ENCODE results near the gene FBXL17.
A peak's percentile ranks its signal among the peaks of the same experiment; 100 is the strongest.

FBXL17 gene

DNA sequence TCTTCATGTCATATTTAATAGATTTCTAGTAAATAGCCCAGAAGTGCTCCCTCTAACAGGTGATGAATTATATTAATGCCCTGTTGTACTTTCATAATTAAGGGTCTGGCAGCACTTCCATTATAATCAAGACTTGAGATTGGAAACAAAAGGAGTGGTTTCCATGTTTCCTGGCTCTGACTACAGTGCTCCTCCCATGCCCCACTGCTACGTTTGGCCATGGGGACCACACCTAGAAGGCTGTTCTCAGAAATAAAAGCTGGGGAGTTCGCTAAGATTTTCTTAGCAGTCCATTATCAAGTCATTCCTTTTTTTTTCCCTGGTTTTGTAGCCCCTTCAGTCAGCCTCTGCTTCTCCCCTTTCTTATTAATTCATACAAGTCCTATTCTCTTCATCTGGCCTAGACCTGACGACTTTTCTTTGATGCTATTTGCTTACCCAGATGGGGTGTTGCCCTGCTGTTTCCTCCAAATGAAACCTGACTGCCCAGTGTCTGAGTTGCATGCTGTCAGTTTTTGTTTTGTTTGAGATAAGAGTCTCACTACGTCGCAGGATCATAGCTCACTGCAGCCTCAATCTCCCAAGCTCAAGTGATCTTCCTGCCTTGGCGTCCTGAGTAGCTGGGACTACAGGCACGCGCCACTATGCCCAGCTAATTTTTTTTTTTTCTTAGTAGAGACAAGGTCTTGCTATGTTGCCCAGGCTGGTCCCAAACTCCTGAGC is 399.0 kb downstream of the FBXL17 start:
- DNase-seq, result no peak

DNA sequence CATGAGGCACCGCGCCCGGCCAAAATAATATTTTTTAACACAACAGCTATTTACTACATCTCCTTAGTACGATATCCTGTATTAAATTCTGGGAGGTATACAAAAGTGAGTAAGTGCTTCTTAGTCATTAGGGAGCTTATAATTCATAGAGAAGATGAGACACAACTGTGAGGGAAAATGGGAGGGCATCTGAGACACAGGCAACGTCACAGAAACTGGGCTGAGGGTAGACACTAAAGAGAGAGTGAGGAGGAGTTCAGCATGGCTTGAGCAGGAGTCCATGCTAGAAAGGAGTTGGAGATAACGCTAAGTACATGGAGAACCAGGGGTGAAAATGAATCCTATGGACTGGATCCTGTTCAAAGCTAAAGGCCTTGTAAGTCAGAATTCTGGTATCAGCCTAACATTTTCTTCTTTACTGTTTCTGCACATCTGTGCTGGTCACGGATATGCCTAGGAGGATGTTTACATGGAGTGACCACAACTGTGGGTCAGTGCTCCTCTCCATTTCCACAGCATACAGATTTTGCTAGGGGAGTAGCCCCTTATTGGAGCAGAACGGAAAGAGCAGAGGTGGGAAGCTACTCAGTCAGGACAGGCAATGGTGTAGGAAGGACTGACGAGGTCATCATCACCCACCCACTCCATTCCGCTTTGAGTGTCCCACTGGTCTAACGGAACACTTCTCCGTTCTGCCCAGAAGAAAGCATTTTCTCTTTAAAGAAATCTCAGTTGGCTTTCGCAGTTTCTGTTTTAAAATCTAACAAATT is 400.8 kb downstream of the FBXL17 start:
- DNase-seq, result no peak

DNA sequence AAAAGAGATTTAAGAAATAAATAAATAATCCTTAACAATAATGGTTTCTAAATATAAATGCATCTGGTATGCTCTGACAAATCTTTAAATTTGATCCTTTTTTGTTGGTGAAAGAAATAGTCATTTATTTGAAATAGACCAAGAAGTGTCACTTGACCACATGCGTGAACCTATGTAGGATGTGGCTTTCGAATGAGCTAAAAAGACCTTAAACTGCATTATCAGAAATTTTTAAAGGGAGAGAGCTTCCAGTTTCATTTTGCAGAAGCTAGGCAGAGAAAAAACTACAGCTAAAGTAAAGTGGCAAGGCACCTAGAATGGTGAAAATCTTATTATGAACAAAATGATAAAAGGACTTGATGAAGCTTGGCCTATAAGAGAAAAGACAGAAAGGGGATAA is 402.0 kb downstream of the FBXL17 start:
- DNase-seq, result no peak

DNA sequence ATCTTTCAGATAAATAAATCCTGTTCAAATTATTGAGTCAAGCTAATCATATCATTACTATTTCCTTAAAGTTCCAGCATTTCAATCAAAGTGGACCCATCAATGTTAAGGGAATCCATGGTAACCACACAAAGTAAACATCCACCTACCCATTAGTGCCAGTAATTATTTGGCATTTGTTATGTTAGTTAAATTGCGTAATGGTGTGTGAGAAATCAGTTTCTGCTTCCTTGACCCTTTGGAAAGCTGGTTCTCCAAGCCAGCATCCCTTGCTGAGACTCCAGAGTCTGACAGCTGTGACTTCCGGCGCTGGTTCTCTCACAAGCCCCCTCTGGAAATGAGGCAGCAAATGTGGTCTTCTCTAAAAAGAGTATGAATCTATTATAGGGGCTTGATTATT is 402.6 kb downstream of the FBXL17 start:
- DNase-seq, result no peak

DNA sequence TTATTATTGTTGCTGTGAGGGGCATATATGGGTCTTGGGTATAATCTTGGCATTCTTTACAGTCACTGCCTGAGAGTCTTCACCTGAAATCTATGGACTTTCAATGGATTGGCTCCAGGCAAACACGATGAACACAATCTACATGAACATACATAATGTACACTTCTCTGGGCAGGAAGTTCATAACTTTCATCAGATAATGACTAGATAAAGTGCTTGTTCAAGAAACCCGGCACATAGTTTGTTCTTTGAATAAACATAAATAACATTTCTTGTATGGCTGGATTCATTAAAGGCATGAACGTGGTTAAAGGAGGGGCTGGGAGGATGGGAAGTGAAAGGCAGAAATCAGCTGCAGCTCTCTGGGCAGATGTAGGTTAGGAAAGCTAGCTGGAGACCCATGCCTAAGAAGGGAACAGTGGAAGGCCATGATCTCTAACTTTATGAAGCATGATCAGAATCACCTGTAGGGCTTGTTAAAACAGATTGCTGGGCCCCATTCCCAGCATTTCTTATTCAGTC is 404.3 kb downstream of the FBXL17 start:
- no peak for DNase-seq

DNA sequence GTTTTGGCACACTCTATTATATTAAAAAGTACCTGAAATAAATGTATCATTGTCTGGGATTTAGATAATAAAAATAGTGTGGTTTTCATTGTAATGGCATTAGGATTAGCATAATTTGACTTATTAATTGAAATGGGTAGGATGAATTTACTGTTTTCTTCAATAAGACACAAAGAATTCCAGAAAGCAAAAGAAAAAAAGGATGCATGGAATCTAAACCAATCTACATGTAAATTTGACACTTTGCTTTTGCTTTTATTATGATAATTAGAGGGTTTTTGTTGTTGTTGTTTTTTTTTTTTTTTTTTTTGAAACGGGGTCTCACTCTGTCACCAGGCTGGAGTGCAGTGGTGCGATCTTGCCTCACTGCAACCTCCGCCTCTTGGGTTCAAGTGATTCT is 406.3 kb downstream of the FBXL17 start:
- no peak for DNase-seq

DNA sequence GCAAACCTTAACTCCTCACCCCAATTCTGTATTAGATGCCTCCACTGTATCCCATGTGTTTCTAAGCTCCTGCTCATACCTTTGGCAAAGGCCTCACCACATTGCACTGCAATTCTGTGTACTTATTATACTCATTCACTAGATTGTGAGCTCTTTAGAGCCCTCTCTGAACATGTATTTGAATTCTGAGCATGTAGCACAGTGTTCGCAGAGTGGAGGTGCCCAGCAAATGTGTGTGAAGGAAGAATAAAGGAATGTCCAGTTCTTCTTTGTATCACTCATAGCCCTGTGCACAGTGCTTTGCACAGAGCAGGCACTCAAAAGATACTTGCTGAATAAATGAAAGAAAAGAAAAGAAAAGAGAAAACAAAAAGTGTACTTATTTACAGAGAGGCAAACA is 410.1 kb downstream of the FBXL17 start:
- no peak for DNase-seq

DNA sequence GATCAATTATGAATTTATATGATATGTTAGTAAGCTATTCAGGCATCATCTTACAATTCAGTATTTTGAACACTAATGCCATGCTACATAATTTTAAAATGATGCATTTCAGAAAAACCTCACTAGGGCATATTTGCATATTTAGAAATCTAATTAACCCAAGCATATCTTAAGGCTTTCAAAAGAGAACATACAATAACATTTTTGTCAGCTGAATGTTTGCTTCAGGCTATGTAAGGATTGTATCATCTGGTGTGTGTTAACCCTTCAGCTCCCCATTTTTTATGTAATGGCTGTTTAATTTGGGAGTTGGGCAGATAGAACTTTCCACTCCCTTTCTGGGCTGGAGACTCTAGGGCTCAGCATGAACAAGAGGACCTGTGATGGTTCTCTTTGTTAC is 412.1 kb downstream of the FBXL17 start:
- DNase-seq, result no peak

DNA sequence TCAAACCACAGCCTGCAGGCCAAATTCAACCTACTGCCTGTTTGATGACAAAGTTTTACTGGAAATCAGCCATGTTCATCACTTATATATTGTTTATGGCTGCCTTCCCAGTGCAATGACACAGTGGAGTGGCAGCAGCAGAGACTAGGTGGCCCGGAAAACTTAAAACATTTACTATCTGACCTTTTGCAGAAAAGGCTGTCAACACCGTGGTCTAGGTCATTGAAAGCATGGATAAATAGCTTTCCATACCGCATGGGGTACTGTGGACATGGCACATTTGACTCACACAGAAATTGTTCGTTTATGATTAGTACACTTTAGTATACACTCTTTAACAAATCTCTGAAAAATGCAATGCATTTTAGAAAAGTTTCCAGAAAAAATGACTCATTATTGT is 412.9 kb downstream of the FBXL17 start:
- DNase-seq, result no peak

DNA sequence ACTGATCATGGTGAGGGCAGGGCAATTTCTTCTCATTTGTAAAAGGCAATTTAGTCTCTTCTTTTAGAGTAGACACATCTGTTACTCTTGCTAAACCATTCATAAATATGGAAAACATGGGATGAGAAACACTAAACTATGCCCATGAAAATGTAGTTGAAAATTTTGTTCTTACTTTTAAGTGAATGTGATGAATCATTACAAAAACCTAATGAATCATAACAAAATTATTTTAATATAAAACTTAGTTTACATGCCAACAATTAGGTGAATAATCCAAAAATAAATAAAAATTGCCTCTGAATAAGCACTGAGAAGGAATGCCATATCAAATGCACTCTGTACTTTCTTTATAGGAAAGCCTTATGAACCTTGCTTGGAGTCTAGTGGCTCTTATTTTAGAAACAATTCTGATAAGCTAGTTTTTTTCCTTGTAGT is 413.5 kb downstream of the FBXL17 start:
- no peak for DNase-seq

DNA sequence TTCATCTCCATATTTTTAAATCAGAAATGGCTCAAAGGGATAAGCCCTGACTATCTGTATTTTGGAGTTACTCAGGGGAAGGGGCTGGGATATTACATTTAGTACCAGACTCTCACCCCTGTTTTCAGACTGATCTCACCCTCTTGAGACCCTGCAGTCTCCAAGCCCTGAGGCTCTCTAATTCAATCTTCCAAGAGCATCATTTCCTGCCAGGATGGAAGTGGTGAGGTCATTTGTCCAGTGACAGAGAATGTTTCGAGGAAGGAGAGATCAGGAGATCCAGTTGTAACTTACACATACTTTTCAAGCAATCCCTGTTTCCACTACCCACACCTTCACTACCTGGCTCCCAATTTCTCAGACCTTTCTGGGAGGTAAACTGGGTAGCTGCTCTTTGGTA is 415.7 kb downstream of the FBXL17 start:
- no peak for DNase-seq

DNA sequence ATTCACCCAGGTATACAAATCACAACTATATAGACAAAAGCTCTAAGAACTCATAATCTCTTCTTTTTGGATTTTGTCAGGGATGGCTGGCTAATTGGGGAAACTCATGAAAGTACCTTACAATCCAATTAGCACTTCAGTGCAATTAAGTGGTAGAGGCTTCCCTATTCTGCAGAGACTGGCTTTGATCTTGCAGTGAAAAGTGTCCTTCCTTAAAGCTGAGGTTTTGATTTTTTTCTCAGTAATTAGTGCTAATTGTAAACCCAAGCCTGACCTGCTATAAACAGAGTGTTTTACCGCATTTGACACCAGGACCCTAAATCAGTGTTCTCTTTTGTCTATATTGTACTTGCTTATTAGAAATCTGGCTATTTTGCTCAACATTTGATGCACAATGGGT is 417.2 kb downstream of the FBXL17 start:
- DNase-seq, result no peak

DNA sequence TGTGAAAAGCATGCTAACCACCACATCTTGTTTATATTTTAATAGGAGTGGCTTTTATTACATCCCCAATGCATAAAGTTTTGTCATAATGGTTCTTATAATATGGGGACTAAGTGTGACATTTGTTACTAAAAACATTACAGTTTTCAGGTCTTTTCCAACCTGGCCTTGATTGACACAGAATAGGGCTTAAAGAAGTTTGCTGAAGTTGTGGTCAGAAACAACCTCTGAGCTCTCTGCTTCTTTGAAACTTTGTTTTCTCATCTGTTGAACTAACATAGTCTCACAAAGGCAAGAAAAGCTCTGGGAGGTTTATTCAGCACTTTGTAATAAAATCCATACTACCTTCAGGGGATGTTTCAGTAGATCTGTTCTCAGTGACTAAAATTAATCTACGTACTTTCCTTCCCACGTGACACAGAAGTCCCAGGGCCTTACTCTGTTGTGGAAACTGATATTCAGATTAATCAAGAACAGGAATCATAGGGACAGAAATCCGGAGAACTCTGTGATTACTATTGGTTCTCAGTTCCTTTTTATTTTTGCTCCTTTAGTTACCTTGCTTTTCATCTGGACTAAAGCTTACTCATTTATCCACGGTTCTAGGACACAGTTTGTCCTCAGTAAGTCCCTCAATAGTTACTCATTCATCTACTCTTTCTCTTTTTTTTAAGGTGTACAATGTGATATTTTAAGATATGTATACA is 422.2 kb downstream of the FBXL17 start:
- DNase-seq, result no peak

DNA sequence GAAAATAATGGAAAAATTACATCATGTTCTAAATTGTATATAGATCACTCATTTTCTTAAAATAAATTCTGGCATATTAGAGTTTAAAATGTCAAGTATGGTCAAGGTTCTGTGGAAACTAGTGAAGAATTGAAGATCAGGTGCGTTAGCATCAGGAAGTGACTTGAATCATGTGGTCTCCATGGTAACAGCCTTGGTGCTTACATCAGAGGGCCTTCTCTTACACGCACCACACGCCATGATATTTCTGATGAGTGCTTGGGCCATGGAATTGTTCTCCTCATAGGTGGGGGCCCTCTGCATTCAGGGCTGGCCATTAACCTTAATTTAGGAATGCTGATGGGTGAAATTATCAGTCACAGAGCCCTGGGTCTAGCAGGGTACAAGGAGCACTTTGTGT is 423.0 kb downstream of the FBXL17 start:
- peak in 1 of 2 experiments; percentile 19 for DNase-seq

DNA sequence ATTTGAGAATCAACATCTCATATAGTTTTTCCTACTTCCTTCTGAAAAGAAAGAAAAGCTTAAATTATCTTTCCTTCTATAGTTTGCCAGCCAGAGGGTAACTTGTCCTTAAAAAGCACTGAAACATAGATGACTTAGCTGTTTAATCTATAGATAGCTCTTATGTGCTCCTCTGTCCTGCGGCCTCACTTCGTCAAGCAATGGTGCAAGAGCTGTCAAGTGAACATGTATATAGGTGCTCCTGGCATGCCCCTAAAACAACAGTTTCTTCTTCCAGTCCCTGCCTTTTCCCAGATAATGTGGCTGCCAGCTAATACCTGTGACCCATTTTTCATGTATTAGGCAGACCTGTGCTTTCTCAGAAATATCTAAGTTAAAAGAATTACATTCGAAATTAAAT is 423.5 kb downstream of the FBXL17 start:
- no peak for DNase-seq

DNA sequence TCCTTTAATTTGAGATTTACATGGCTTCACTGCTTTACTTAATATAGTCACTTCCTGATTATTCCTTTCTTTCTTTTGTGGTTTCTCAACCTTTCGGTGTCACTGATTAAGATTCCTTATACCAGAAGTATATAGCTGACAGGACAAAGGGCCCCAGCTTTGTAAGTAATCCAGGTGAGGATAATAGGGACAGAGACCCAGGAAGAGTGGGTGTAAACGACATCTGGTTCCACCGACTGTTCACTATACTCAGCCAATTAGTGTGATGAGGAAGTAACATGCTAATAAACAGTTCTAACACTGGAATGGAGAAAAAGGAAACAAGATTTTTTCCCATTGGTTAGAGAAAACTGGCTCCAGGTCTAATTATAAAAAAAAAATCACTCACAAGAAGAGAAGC is 424.8 kb downstream of the FBXL17 start:
- no peak for DNase-seq

DNA sequence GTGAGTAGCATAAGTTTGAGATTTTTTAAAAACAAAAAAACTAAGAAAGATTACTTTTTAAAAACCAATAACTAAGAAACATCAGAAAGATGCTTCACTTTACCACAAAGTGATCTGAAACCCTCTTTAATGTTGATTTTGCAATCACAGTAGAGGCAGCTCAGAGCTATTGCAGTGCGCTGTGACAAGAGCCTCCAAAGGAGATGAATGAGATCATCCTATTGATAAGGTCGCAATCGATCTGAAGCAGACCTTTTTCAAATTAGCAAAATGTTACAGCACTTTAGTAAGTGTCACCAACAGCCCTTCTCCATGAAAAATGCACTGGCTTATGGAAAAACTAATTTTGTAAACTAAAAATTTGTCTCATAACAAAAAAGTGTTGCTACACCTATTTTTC is 426.6 kb downstream of the FBXL17 start:
- DNase-seq, result no peak

DNA sequence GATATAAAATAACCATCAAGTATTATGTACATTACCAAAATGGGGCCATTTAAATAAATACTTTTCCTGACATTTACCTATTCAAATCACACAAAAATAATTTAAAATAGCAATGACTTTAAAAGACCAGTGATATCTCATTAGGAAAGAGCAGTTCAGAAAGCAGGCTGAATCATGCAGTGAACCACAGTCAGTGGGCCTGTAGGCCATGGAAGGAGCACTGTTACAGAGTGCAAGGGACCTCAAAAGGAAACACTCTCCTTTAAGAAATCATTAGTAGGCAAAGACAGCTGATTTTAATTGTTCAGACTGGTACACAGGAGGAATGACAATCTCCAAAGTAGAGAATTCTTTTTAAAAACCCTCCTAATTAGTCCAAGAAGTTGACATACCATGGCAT is 427.6 kb downstream of the FBXL17 start:
- DNase-seq, result no peak

DNA sequence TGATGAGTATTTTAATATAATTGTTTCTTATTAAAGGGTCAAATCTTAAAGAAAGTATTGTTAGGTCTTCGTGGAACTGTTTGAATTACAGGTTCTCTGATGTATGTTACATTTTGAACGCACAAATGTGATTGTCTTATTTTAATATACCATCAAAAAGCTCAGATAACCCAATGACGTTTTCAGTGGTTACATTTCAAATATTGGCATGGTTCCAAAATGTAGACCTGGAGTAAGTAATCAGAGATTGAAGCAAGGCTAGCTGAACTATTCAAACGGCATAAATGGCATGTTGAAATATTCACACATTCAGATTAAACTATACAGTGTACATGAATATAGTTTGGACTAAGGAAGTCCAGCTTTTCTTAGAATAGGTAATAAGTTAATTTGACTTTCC is 429.4 kb downstream of the FBXL17 start:
- no peak for DNase-seq

DNA sequence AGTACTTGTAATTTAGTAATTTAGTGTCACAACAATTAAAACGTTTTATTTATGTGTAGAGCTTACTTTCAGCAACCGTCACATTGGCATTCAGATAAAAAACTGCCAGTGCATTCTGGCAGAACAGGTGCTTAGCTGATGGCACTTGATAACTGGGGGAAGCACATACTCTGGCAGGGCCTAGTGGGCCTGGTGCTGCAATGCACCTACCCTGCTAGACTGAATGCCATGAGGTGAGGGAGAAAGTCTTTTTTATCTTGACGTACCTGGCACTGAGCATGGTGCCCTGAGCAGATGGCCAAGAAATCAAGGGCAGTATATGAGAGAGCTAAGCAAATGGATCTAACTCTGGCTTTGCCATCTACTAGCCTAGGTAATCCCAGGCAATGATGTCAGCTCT is 430.6 kb downstream of the FBXL17 start:
- DNase-seq, result no peak

DNA sequence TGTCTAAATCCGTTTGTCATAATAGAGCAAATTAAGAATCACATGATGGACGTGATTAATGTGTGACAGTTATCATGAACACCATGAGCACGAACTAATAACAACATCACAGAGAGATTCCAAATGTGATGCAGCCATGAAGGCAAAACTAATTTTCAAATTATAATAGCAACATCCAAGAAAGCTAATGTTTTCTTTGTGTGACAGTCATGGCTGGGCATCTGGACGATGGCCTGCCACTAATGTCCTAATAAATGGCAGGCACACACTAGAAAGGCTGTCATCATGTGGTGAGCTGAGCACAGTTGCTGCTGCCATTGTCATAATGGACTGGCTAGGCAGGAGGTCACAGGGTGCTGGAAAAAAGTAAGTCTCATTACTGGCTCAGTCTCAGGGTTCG is 431.1 kb downstream of the FBXL17 start:
- no peak for DNase-seq

DNA sequence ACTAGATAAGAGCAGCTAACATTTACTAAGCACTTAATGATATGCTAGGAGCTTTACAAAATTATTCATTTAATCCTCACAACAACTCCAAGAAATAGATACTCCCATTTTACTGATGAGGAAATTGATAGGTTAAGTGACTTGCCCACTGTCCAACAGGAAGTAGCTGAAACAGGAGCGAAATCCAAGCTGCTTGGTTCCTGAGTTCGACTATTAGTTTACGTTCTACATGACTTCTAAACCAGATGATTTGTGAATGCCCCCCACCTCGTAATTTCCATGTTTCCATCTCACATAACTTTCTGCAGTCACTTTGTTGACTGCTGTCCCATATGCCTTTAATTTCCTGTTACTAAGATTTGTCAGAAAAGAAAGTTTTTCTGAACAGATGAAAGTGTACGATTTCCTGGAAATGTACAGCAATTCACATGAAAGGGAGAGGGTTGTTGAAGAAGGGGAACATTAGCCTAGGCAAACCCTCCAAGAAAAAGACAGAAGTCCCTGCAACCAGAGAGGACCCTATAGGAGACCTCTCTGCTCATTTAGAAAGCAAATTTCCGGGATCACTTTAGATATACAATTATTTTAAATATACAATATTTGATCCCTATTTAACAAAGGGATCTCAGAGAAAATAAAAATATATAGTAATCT is 432.1 kb downstream of the FBXL17 start:
- no peak for DNase-seq

DNA sequence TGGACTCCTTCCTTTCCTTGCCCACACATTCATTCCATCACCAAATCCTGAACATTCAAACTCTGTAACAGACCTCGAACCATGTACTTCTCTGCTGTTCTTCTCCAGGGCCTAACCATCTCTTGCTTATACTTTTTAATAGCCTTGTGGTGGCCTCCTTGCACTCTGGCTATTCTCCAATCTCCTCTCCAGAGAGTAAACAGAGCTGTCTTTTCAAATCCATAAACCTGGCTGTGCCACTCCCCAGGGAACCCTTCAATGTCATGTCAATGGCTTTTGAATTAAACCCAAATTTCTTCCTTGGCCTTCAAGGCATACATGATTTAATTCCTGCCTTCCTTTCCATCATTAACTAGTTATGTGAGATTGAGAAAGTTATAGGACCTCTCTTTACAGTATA is 433.5 kb downstream of the FBXL17 start:
- no peak for DNase-seq

Measured in stimulated activated CD4-positive, alpha-beta T cell treated with anti-CD3 and anti-CD28 coated beads, Interleukin-4, amount 100 ng/mL, for 4 hours (primary cell).